ENCODE results near the gene PHF2.

The PHF2 gene

DNA sequence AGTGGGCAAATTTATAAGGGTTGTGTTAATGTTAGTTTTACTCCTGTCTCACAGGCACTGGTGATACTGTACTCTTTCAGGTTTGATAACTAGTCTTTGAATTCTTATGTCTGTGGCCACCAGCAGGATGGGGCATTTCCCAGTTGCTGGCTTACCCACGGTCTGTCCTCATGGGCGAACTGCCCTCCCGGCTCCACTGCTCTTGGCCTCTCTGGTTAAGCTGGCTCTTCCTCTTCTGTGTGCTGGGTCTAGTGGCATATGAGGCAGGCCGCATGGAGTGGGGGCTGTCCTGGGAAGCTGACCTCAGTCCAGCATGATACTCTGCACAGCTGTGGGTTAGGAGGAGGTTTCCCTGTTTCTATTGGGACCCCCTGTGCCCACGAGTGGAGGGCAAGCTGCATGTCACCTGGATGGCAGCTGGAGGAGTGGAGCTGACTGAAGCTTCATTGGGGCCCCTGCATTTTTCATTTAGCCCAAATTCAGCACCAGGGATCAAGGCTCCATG is 19.5 kb downstream of the PHF2 start:
- DNase-seq (ENCODE audit: low read depth): no peak

DNA sequence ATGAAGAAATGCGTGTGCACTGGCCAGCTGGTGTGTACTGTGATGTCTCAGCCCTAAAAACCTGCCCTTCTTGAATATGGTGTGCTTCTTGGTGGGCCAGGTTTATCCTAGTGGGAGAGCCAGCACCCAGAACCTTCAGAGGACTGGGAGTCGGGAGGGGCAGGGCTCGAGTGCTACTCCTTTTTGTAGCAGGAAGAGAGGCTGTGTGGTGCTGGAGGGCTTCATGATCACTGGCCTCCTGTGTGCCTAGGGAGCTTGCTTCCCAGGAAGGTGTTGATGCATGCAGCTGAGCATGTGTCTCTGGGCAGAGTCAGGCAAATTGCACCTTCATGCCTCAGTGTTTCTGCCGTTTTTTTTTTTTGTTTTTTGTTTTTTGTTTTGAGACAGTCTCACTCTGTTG is 20.0 kb downstream of the PHF2 start:
- DNase-seq (ENCODE audit: low read depth): no peak
- no peak for TF ChIP-seq CTCF (IDR thresholded peaks at IDR 0.05; ENCODE audit: low read depth, low read length, missing control alignments)

More for the DNA sequence above, 19.5 kb downstream of the PHF2 start:
- TF ChIP-seq CTCF (IDR thresholded peaks at IDR 0.05; ENCODE audit: low read depth, low read length, missing control alignments): no peak
- no peak overlapping the region for H3K4me3 ChIP-seq (ENCODE audit: low read depth, low read length)

DNA sequence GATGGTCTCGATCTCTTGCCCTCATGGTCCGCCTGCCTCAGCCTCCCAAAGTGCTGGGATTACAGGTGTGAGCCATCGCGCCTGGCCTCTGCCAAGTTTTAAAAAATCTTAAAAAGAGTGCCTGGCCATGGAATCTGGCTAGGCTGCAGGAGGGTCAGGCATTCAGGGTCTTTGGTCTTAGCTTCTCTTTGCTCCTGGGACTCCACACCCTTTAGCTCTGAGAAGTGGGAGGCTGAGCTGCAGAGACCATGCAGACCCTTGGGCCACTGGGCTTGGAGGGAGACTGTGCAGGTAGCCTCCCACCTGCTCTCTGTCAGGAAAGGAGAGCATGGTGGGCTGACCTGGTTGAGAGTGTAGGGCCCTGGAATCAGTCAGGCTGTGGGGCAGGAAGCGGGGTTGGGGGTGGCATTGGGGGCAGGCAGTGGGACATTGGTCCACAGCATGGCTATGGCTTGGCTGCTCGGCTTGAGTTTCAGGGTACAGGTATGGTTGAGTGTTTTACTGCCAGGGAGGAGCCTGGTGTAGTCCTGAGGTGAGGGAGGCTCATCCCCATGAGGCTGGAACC is 20.8 kb downstream of the PHF2 start:
- DNase-seq (ENCODE audit: low read depth): no peak
- no peak for TF ChIP-seq CTCF (IDR thresholded peaks at IDR 0.05; ENCODE audit: low read depth, low read length, missing control alignments)
- no peak overlapping the region for H3K4me3 ChIP-seq (ENCODE audit: low read depth, low read length)

More for the DNA sequence above, 20.0 kb downstream of the PHF2 start:
- H3K4me3 ChIP-seq (ENCODE audit: low read depth, low read length): no peak overlapping the region

GRCh38 chr9:93597871-93598646 is 21.7 kb downstream of the PHF2 start:
- H3K4me3 ChIP-seq (ENCODE audit: low read depth, low read length): no peak overlapping the region
- TF ChIP-seq CTCF (IDR thresholded peaks at IDR 0.05; ENCODE audit: low read depth, low read length, missing control alignments): no peak
- DNase-seq (ENCODE audit: low read depth): no peak

DNA sequence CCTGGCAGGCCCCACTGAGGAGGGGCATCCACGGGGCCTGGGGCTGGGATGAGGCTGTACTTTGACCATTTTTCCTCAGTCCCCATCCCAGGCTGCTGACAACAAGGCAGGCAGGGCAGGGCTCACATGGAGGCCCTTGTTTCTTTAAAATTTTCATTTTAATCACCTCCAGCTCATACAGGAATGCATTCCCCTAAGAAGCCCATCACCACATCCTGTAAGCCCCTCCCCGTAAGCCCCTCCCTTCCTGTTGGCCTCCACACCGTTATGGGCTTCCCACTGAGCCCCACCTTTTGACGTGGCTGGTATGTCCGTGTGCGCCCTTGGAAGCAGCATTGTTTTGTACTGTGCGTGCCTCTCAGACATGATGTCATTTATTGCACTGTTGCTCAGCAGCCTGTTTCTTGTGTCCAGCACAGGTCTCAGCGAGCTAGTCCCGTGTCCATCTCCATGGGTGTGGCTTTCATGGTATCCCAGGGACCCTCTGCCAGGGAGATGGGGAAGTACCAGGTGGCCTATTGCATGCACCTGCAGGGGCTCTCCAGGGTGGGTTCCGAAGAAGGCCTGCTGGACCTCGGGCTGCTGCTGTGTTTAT is 22.4 kb downstream of the PHF2 start:
- no peak for TF ChIP-seq CTCF (IDR thresholded peaks at IDR 0.05; ENCODE audit: low read depth, low read length, missing control alignments)
- no peak for DNase-seq (ENCODE audit: low read depth)

GRCh38 chr9:93599571-93600403 is 23.4 kb downstream of the PHF2 start:
- no peak overlapping the region for H3K4me3 ChIP-seq (ENCODE audit: low read depth, low read length)
- no peak for DNase-seq (ENCODE audit: low read depth)
- TF ChIP-seq CTCF (IDR thresholded peaks at IDR 0.05; ENCODE audit: low read depth, low read length, missing control alignments): no peak

More for the DNA sequence above, 22.4 kb downstream of the PHF2 start:
- H3K4me3 ChIP-seq (ENCODE audit: low read depth, low read length): no peak overlapping the region

Data from GM12864 (cell line).